Adipocyte (in vitro differentiated cells): ENCODE results near the gene CYP1A2.
"Not testable (repeated sequence)": the region's sequence is repeated elsewhere in the genome, so short reads cannot be mapped to it uniquely, and the experiment has no call there.

ENCODE experiments used
- DNase-seq: peaks from one replicate; pipeline ENCODE4 v3.0.0-alpha.2; 2015; ENCODE audit warnings: low read depth
- H3K27me3 ChIP-seq: replicated peaks from 2 replicates; pipeline ENCODE4 v1.7.0; 2013; ENCODE audit warnings: mild to moderate bottlenecking, low read length, moderate library complexity; ENCODE audit not compliant: control insufficient read depth, insufficient read depth
- H3K36me3 ChIP-seq: 2 replicates; pipeline ENCODE4 v1.7.0; 2013; ENCODE audit warnings: low read length, mild to moderate bottlenecking, moderate library complexity; ENCODE audit not compliant: control insufficient read depth, insufficient read depth, severe bottlenecking
- H3K4me1 ChIP-seq: 2 replicates; pipeline ENCODE4 v1.7.0; 2013; ENCODE audit warnings: mild to moderate bottlenecking, low read length, moderate library complexity; ENCODE audit not compliant: control insufficient read depth, insufficient read depth
- H3K4me3 ChIP-seq: 2 replicates; pipeline ENCODE4 v1.7.0; 2013; ENCODE audit warnings: mild to moderate bottlenecking, low read length, moderate library complexity
- H3K9ac ChIP-seq: 2 replicates; pipeline ENCODE4 v1.7.0; 2013; ENCODE audit warnings: mild to moderate bottlenecking, low read length, moderate library complexity
- H3K9me3 ChIP-seq: 2 replicates; pipeline ENCODE4 v1.7.0; 2013; ENCODE audit warnings: mild to moderate bottlenecking, low read length, moderate library complexity; ENCODE audit not compliant: control insufficient read depth

The CYP1A2 gene

GRCh38 chr15:74725845-74726773 is 22.5 kb upstream of the CYP1A2 start:
- peaks cover 6% of the 10 kb centered on the region for H3K4me1 ChIP-seq
- H3K9me3 ChIP-seq = no peaks in the 10 kb centered on the region
- H3K27me3 ChIP-seq = peaks cover 48% of the 10 kb centered on the region
- no peak overlapping the region for H3K9ac ChIP-seq
- no peaks in the 10 kb centered on the region for H3K36me3 ChIP-seq
- peak overlapping the region; percentile 65 for H3K4me3 ChIP-seq
- DNase-seq = peak; percentile 65

GRCh38 chr15:74726774-74727164 is 21.9 kb upstream of the CYP1A2 start:
- no peaks in the 10 kb centered on the region for H3K9me3 ChIP-seq
- DNase-seq = no peak
- peak overlapping the region; percentile 4 for H3K4me3 ChIP-seq
- H3K9ac ChIP-seq = no peak overlapping the region
- H3K36me3 ChIP-seq = no peaks in the 10 kb centered on the region
- H3K4me1 ChIP-seq = peaks cover 6% of the 10 kb centered on the region
- peaks cover 48% of the 10 kb centered on the region for H3K27me3 ChIP-seq

GRCh38 chr15:74727727-74728126 is 20.9 kb upstream of the CYP1A2 start:
- Histone ChIP-seq H3K36me3 (no peaks in the 10 kb centered on the region), H3K4me1 (peaks cover 6% of the 10 kb centered on the region), H3K27me3 (peaks cover 44% of the 10 kb centered on the region), H3K9me3 (no peaks in the 10 kb centered on the region), H3K9ac (no peak overlapping the region), H3K4me3 (no peak overlapping the region)
- DNase-seq = no peak

- H3K9ac ChIP-seq, H3K4me3 ChIP-seq, H3K4me1 ChIP-seq, DNase-seq, H3K36me3 ChIP-seq, H3K9me3 ChIP-seq: not testable (repeated sequence)
- peaks cover 47% of the 10 kb centered on the region for H3K27me3 ChIP-seq
Measured at GRCh38 chr15:74728699-74729098, 19.9 kb upstream of the CYP1A2 start.

GRCh38 chr15:74729372-74729771 is 19.3 kb upstream of the CYP1A2 start:
- DNase-seq, H3K4me1 ChIP-seq, H3K4me3 ChIP-seq, H3K9ac ChIP-seq, H3K36me3 ChIP-seq, H3K9me3 ChIP-seq: not testable (repeated sequence)
- peaks cover 51% of the 10 kb centered on the region for H3K27me3 ChIP-seq

GRCh38 chr15:74730619-74731316 is 17.9 kb upstream of the CYP1A2 start:
- H3K4me3 ChIP-seq = no peak overlapping the region
- DNase-seq = no peak
- H3K9ac ChIP-seq = no peak overlapping the region
- peaks cover 13% of the 10 kb centered on the region for H3K4me1 ChIP-seq
- peaks cover 54% of the 10 kb centered on the region for H3K27me3 ChIP-seq
- no peaks in the 10 kb centered on the region for H3K9me3 ChIP-seq
- no peaks in the 10 kb centered on the region for H3K36me3 ChIP-seq

- no peak for DNase-seq
- Histone ChIP-seq H3K9me3 (no peaks in the 10 kb centered on the region), H3K4me1 (peaks cover 13% of the 10 kb centered on the region), H3K36me3 (no peaks in the 10 kb centered on the region), H3K9ac (no peak overlapping the region), H3K27me3 (peaks cover 54% of the 10 kb centered on the region), H3K4me3 (no peak overlapping the region)
Measured at GRCh38 chr15:74732846-74733245, 15.8 kb upstream of the CYP1A2 start.

- Histone ChIP-seq H3K36me3 (no peaks in the 10 kb centered on the region), H3K4me1 (peaks cover 13% of the 10 kb centered on the region), H3K4me3 (no peak overlapping the region), H3K27me3 (peaks cover 51% of the 10 kb centered on the region), H3K9me3 (no peaks in the 10 kb centered on the region), H3K9ac (no peak overlapping the region)
- DNase-seq = no peak
Measured at GRCh38 chr15:74733269-74733668, 15.4 kb upstream of the CYP1A2 start.

GRCh38 chr15:74735305-74735704 is 13.3 kb upstream of the CYP1A2 start:
- no peak overlapping the region for H3K9ac ChIP-seq
- no peaks in the 10 kb centered on the region for H3K9me3 ChIP-seq
- no peaks in the 10 kb centered on the region for H3K36me3 ChIP-seq
- peak; percentile 16 for DNase-seq
- H3K4me1 ChIP-seq = peaks cover 13% of the 10 kb centered on the region
- peaks cover 53% of the 10 kb centered on the region for H3K27me3 ChIP-seq
- no peak overlapping the region for H3K4me3 ChIP-seq

GRCh38 chr15:74738239-74738638 is 10.4 kb upstream of the CYP1A2 start:
- not testable (repeated sequence) for DNase-seq, H3K4me3 ChIP-seq, H3K36me3 ChIP-seq, H3K9me3 ChIP-seq, H3K9ac ChIP-seq, H3K4me1 ChIP-seq
- peaks cover 38% of the 10 kb centered on the region for H3K27me3 ChIP-seq

GRCh38 chr15:74742422-74742821 is 6.2 kb upstream of the CYP1A2 start:
- no peak for DNase-seq
- no peak overlapping the region for H3K4me3 ChIP-seq
- no peaks in the 10 kb centered on the region for H3K36me3 ChIP-seq
- peaks cover 21% of the 10 kb centered on the region for H3K27me3 ChIP-seq
- peaks cover 6% of the 10 kb centered on the region for H3K9me3 ChIP-seq
- H3K9ac ChIP-seq = no peak overlapping the region
- H3K4me1 ChIP-seq = peaks cover 2% of the 10 kb centered on the region
